NCI-H526 (cell line): Measurements from ENCODE around the gene MRPL19.

Experiments used
- DNase-seq, 2 experiments: peaks; one replicate each; lab custom pipeline; 2025; lab: John Stamatoyannopoulos, UW

MRPL19 gene

GRCh38 chr2:75646583-75647425 is at the start of gene MRPL19:
TSS of gene MRPL19 (plus strand) at chr2:75646783. CDS start at chr2:75646808, 25 bp downstream.
- peak; percentile 82 to 90 for DNase-seq

- no peak for DNase-seq
Measured at GRCh38 chr2:75596784-75597183, 49.8 kb upstream of the MRPL19 start.

- DNase-seq, result no peak
Measured at GRCh38 chr2:75597949-75598348, 48.6 kb upstream of the MRPL19 start.

DNA sequence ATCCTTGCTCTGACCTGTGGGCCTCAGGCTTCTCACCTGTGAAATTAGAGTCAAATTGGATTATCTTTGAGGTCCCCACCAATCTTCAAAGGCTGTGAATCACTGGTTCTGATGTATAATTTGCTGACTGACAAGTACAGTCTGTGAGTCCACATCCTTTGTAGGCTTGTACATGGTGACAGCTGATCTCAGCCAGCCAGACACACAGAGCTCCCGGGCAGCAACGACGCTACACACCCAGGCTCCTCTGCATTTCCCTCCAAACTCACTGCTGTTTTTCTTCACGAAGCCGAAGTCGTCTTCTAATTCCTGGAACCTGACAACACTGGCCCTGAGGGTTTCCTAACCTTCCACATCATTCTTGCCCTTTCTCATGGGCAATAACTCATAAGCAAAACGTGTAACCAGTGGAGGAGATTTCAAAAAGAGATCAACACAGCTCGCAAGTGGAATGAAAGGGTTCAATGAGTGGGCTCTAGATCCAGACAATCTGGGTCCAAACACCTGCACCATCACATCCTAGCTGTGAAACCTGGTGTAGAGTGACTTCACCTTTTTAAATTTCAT is 47.9 kb upstream of the MRPL19 start:
- DNase-seq, result no peak

DNA sequence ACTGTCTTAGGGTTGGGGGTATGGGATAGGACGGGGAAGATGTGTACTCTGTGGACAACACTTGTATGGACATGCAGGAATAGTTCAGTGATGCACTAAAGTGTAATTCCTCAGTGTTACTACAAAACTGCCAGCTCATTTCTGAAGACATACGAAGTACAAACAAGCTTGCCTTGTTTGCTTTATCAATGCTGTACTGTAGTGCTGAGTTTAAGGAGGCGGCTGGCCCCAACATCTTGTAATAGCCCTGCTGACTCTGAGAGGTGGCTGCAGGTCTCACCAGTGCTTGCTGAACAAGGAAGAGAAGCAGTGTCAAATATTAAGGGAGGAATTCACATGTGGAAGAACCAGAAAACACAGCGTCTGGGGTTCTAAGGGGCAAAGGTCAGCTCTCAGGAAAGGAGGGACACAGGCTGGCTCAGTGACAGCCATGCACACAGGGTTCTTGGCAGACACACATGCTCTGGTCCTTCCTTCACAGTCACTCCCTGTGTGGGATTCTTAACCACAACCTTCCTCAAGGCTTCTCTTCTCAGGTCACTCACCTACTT is 46.0 kb upstream of the MRPL19 start:
- DNase-seq, result no peak

- no peak for DNase-seq
Measured at GRCh38 chr2:75602724-75603342, 43.8 kb upstream of the MRPL19 start.

- DNase-seq, result no peak
Measured at GRCh38 chr2:75603477-75603876, 43.1 kb upstream of the MRPL19 start.

GRCh38 chr2:75604484-75604883 is 42.1 kb upstream of the MRPL19 start:
- no peak for DNase-seq

DNA sequence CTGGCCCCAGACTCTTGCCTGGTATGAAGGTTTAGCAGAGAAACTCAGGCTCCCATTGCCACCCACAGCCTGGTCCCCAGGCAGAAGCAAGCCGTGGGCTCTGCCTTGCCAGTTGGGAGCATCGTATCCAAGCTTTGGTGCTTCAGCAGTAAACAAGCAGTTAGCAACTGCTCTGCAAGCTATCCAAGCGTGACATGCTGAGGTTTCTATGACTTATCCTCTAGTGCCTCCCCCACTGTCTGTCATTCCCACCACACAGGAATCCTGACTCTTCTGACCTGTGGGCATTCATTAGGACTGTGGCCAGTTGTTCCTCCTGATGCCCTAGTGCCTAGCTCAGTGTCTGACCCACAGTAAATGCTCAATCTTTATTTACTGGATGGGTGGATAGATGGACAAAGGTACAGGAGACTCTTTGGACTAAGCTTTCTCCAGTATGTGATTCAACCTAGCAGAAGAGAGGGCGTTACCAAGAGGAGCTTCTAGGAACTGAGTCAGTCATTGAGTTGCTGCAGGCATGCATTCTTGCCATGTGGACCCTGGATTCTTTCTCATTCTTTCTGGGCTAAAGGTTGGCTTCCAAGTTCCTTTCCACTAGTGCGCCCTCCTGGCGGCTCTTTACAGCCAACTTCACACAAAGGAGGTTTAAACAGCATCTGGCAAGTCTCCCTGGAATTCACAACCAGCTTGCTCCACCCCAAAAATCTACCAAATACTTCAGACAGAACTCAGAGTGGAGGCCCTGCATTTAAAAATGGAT is 40.6 kb upstream of the MRPL19 start:
- peak; percentile 22 to 67 for DNase-seq

DNA sequence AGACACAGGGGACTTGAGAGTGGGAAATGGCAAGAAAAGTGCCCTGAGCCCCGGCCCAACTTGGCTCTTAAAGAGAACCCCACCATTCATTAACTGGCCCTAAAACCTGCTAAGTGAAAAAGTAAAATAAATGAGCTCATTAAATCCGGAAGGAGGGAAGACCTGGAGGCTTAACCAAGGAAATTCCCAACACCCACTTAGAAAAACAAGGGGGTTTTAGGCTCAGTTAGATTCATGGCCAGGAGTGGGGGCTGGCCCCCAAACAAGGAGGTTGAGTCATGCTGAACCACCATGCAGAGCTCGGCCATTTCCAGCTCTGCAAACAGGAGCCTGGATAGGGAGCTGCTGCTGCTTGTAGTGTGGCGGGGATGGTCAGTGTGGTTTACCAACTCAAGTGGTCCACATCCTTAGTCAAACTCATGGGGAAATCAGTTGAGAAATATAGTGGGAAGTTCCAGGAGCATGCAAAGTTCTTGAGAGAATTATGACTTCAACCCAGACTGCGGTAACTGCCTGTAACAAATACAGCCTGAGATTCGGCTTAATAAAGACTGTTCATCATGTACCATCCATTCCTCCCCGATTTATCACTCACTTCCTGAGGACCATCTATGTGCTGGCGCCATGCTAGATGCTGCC is 39.7 kb upstream of the MRPL19 start:
- DNase-seq, result no peak

- DNase-seq, result no peak
Measured at GRCh38 chr2:75607400-75607798, 39.2 kb upstream of the MRPL19 start.

- DNase-seq, result peak; percentile 20 to 55
Measured at GRCh38 chr2:75607988-75608683, 38.4 kb upstream of the MRPL19 start.

GRCh38 chr2:75608684-75609333 is 37.8 kb upstream of the MRPL19 start:
- peak; percentile 25 to 81 for DNase-seq

DNA sequence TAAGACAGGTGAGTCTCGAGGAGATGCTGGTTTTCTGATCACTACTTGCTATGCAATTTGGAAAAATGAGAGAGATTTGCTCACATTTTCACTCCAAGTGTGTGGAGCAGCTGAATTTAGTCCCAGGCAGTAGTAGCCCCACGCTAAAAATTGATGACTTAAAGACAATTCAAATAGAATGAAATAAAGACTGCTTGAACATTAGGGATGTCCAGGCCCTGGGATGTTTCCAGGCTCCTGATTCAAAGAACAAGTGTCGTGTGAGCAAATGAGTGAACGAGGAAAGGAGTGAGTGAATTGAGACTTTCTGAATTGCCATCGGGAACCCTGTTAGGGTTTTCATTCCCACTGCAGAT is 37.3 kb upstream of the MRPL19 start:
- no peak for DNase-seq

DNA sequence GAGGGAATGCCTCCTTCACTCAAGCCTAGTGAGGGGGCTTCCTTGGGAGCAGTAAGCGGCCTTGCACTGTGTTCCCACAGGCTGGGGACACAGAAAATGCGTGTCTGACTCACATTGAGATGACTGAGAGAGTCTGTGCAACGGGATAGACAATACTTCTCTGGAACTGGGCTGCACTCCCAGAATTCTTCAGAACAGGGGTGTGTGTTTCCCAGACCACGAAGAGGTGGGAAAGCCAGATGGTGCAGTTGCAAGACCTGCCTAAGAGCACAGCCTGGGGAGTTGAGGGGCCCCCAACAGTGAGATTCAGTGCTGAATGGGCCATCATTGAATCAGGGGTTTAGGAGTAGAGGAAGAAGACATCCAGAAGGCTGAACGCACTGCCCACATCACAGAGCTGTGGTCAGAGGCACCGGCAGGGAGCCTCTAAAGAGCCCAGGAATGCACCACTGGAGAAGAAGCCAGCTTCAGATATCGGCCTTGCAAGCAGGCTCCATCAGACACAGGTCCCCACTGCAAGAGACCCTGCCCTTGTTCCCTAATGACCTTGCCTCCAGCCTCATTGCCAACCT is 36.6 kb upstream of the MRPL19 start:
- DNase-seq, result no peak

GRCh38 chr2:75610671-75611070 is 35.9 kb upstream of the MRPL19 start:
- no peak for DNase-seq

DNA sequence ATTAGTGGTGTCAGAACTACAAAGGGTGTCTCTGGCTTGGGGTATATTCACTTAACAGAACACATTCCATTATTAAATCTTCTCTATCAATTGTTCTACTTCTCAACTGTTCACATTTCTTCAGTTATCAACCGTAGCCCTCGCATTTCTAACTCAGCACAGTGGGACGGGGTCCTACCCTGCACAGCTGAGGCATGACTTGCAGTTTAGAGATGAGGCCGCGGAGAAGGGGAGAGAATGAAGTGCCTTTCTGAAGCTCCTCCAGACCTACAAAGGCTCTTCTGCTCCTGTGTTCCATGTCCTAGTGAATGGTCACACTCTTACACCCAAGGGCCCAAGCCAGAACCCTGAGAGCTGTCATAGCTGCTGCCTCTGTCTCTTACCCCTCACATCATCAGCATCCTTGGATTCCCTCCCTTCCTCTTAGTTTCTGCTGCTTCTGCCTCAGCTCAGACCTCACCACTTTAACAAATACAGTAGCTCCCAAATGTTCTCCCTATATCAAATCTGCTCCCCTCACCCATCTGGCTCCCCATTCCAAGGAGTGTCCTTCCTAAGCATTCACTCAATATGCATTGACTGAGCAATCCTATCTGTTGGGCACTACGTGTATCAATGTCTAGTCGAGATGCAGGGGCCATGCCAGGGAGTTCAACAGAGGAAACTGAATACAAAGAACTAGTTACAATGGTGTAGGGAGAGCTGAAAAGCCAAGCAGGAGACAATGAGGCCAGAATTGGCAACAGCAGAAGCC is 34.3 kb upstream of the MRPL19 start:
- no peak for DNase-seq

GRCh38 chr2:75612862-75613243 is 33.7 kb upstream of the MRPL19 start:
- no peak for DNase-seq

DNA sequence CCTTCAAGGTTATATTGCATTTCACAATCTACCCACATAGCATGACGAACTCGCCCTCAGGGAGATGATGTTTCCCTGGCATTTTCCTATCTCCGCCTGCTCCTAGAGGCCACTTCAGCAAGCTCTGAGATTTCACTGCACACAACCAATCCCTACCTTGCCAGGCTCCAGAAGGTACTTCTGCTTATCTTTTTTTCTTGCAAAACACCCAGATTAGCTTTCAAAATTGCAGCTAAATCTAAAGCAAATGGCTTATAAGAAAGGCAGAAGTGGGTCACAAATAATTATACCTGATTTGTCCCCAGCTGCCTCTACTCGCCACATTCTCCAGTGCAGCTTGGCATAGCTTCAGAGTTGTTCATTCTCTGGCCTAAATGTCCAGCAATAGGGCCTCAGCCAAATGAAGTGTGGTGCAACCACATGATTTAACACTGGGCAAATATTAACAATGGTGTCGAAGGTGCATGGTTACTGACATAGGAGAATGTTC is 32.4 kb upstream of the MRPL19 start:
- no peak for DNase-seq
